ENCODE measurements around the gene GRB7. TPM values are rescaled to one million over a fixed set of nuclear protein-coding genes. Genes with fewer than 3 reads are reported as not detected.

GRB7 gene
- total and polyA plus RNA-seq, 2 experiments from 2014 or later: 12.8 to 28.9 TPM

DNA sequence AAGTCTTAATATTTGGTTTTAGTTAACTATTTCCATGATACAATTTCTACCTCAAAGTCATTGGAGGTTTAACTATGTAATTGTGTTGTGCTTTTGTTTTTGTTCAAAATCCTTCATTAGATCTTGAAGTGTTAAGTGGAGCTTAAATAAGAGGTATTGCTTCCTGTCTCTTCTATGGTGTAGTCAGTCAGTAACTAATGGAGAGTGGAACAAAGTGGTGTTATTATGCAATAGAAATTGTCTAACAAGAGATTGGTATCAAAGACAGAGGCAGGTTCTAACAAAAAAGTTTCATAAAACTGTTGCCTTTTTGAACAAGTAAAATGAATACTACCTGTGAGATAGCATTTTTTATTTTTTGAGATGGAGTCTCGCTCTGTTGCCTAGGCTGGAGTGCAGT lies 45.2 kb downstream of the GRB7 start (continued):
- TF ChIP-seq ZNF462 (CRISPR knock-in tag; IDR thresholded peaks at IDR 0.05) (no peak), POLR2AphosphoS5 (IDR thresholded peaks at IDR 0.05; ENCODE audit: low read depth) (no peak), EZH2phosphoT487 (IDR thresholded peaks at IDR 0.05; ENCODE audit: unreplicated experiment) (no peak), EZH2 (IDR thresholded peaks at IDR 0.05; ENCODE audit: low read depth, unreplicated experiment) (no peak), STAT1 (IDR thresholded peaks at IDR 0.05; ENCODE audit: unreplicated experiment) (no peak), NANOG (IDR thresholded peaks at IDR 0.05; ENCODE audit: borderline replicate concordance) (no peak), CTCF (conservative IDR thresholded peaks at IDR 0.05; ENCODE audit: low read depth in 2 of 2) (no peak), CREB1 (CRISPR knock-in tag; IDR thresholded peaks at IDR 0.05; ENCODE audit: low read depth) (no peak), ZNF114 (CRISPR knock-in tag; IDR thresholded peaks at IDR 0.05) (no peak)

GRCh38 chr17:39787041-39787440 lies 49.3 kb downstream of the GRB7 start:
- peaks cover 7% of the 10 kb centered on the region; the same call in 1 of the 3 replicates for H3K4me1 Mint-ChIP-seq
- Histone ChIP-seq H3K4me1 (ENCODE audit: insufficient read depth) (no peaks in the 10 kb centered on the region), H3K4me3 (no peak overlapping the region), H3K4me2 (no peak overlapping the region), H2AFZ (no peak overlapping the region), H3K9me2 (ENCODE audit: insufficient read depth) (no peaks in the 10 kb centered on the region), H3K79me2 (replicated peaks; ENCODE audit: insufficient read depth) (no peaks in the 10 kb centered on the region), H3K36me3 (ENCODE audit: insufficient read depth) (no peaks in the 10 kb centered on the region), H3F3A (replicated peaks; ENCODE audit: low read depth) (no peaks in the 10 kb centered on the region), H4K20me1 (replicated peaks; ENCODE audit: insufficient read depth) (no peaks in the 10 kb centered on the region), H3K27me3 (ENCODE audit: insufficient read depth) (no peaks in the 10 kb centered on the region), H3K27ac (ENCODE audit: low read depth) (no peak overlapping the region)
- H3K9me3 Mint-ChIP-seq: no peaks in the 10 kb centered on the region
- no peak for ATAC-seq
- TF ChIP-seq STAT1 (IDR thresholded peaks at IDR 0.05; ENCODE audit: unreplicated experiment) (no peak), ZNF331 (CRISPR knock-in tag; IDR thresholded peaks at IDR 0.05; ENCODE audit: low read depth) (no peak), REST (IDR thresholded peaks at IDR 0.05; ENCODE audit: unreplicated experiment) (no peak), JUNB (IDR thresholded peaks at IDR 0.05; ENCODE audit: unreplicated experiment) (no peak), NANOG (IDR thresholded peaks at IDR 0.05; ENCODE audit: borderline replicate concordance) (no peak)
- no peak for DNase-seq (ENCODE audit: low spot score)
- no peak overlapping the region for H3K4me3 Mint-ChIP-seq
- no peak overlapping the region for H3K27ac Mint-ChIP-seq
- H3K36me3 Mint-ChIP-seq (ENCODE audit: low read depth): no peaks in the 10 kb centered on the region
- H3K27me3 Mint-ChIP-seq (ENCODE audit: insufficient read depth, low read depth, poor library complexity): no peaks in the 10 kb centered on the region

Data from GM23338 (cell line).